ENCODE results near the gene LITAF.
"Not testable (repeated sequence)": the region's sequence is repeated elsewhere in the genome, so short reads cannot be mapped to it uniquely, and the experiment has no call there.

The LITAF gene

GRCh38 chr16:11560701-11561453, 25.8 kb downstream of the LITAF start:
- Histone ChIP-seq H3K79me2 (ENCODE audit: insufficient read depth, low read length) (no peaks in the 10 kb centered on the region), H3K4me1 (ENCODE audit: insufficient read depth, low read length) (no peaks in the 10 kb centered on the region), H3K9ac (ENCODE audit: low read depth, low read length) (no peak overlapping the region), H3K27me3 (ENCODE audit: insufficient read depth, low read length, poor library complexity) (no peaks in the 10 kb centered on the region), H3K9me3 (ENCODE audit: insufficient read depth, low read length, severe bottlenecking) (peaks cover 5% of the 10 kb centered on the region), H3K36me3 (ENCODE audit: insufficient read depth, low read length) (peaks cover 5% of the 10 kb centered on the region; the same call in 1 of the 2 replicates), H3K4me3 (ENCODE audit: low read depth in 1 of 2, low read length in 2 of 2) (no peak overlapping the region), H4K20me1 (ENCODE audit: insufficient read depth, low read length) (no peaks in the 10 kb centered on the region), H3K27ac (ENCODE audit: low read length) (no peak overlapping the region), H3K4me2 (ENCODE audit: insufficient read depth, low read length) (no peak overlapping the region), H2AFZ (ENCODE audit: low read depth, low read length) (no peak overlapping the region)
- TF ChIP-seq, protein P1, sequence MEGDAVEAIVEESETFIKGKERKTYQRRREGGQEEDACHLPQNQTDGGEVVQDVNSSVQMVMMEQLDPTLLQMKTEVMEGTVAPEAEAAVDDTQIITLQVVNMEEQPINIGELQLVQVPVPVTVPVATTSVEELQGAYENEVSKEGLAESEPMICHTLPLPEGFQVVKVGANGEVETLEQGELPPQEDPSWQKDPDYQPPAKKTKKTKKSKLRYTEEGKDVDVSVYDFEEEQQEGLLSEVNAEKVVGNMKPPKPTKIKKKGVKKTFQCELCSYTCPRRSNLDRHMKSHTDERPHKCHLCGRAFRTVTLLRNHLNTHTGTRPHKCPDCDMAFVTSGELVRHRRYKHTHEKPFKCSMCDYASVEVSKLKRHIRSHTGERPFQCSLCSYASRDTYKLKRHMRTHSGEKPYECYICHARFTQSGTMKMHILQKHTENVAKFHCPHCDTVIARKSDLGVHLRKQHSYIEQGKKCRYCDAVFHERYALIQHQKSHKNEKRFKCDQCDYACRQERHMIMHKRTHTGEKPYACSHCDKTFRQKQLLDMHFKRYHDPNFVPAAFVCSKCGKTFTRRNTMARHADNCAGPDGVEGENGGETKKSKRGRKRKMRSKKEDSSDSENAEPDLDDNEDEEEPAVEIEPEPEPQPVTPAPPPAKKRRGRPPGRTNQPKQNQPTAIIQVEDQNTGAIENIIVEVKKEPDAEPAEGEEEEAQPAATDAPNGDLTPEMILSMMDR (IDR thresholded peaks at IDR 0.05; ENCODE audit: borderline replicate concordance, extremely low read depth, low read length, poor library complexity, severe bottlenecking) = no peak
- no peak for TF ChIP-seq EZH2 (IDR thresholded peaks at IDR 0.05; ENCODE audit: borderline replicate concordance, low read depth, low read length, severe bottlenecking)
- no peak for DNase-seq
- ATAC-seq (ENCODE audit: insufficient read depth, low read depth) = no peak

GRCh38 chr16:11558308-11558823, 28.4 kb downstream of the LITAF start:
- H4K20me1 ChIP-seq (ENCODE audit: insufficient read depth, low read length); H3K79me2 ChIP-seq (ENCODE audit: insufficient read depth, low read length); H3K4me2 ChIP-seq (ENCODE audit: insufficient read depth, low read length); ATAC-seq (ENCODE audit: insufficient read depth, low read depth); DNase-seq; H3K9ac ChIP-seq (ENCODE audit: low read depth, low read length); H3K27me3 ChIP-seq (ENCODE audit: insufficient read depth, low read length, poor library complexity); H3K9me3 ChIP-seq (ENCODE audit: insufficient read depth, low read length, severe bottlenecking); H3K27ac ChIP-seq (ENCODE audit: low read length); H2AFZ ChIP-seq (ENCODE audit: low read depth, low read length); H3K4me1 ChIP-seq (ENCODE audit: insufficient read depth, low read length); H3K36me3 ChIP-seq (ENCODE audit: insufficient read depth, low read length); H3K4me3 ChIP-seq (ENCODE audit: low read depth in 1 of 2, low read length in 2 of 2): not testable (repeated sequence)

DNA sequence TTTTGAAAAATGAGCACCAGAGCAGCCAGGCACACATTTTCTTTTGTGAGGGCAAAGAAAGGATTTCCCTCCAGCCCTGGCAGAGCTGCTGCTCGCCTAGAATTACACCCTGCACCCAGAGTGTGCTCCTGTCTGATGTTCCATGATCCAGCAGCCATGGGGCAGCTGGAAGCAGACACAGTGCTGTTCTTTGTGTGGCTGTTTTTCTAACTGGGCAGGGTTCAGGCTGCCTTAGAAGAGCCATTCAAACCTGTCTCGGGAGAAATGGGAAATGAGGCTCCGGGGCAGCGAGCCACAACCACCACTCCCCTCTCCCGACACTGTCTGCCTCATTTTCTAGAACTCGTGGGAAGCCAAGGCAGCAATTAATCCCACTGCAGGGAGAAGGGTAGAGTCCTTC, 28.9 kb downstream of the LITAF start:
- Histone ChIP-seq H3K9me3 (ENCODE audit: insufficient read depth, low read length, severe bottlenecking) (peaks cover 5% of the 10 kb centered on the region), H3K4me1 (ENCODE audit: insufficient read depth, low read length) (no peaks in the 10 kb centered on the region), H3K79me2 (ENCODE audit: insufficient read depth, low read length) (no peaks in the 10 kb centered on the region), H4K20me1 (ENCODE audit: insufficient read depth, low read length) (no peaks in the 10 kb centered on the region), H3K4me3 (ENCODE audit: low read depth in 1 of 2, low read length in 2 of 2) (no peak overlapping the region), H3K4me2 (ENCODE audit: insufficient read depth, low read length) (no peak overlapping the region), H3K27me3 (ENCODE audit: insufficient read depth, low read length, poor library complexity) (no peaks in the 10 kb centered on the region), H3K27ac (ENCODE audit: low read length) (no peak overlapping the region), H2AFZ (ENCODE audit: low read depth, low read length) (no peak overlapping the region), H3K9ac (ENCODE audit: low read depth, low read length) (no peak overlapping the region), H3K36me3 (ENCODE audit: insufficient read depth, low read length) (peaks cover 6% of the 10 kb centered on the region; the same call in 1 of the 2 replicates)
- DNase-seq (no peak), ATAC-seq (ENCODE audit: insufficient read depth, low read depth) (no peak)
- TF ChIP-seq, protein P1 (IDR thresholded peaks at IDR 0.05; ENCODE audit: borderline replicate concordance, extremely low read depth, low read length, poor library complexity, severe bottlenecking) = no peak

DNA sequence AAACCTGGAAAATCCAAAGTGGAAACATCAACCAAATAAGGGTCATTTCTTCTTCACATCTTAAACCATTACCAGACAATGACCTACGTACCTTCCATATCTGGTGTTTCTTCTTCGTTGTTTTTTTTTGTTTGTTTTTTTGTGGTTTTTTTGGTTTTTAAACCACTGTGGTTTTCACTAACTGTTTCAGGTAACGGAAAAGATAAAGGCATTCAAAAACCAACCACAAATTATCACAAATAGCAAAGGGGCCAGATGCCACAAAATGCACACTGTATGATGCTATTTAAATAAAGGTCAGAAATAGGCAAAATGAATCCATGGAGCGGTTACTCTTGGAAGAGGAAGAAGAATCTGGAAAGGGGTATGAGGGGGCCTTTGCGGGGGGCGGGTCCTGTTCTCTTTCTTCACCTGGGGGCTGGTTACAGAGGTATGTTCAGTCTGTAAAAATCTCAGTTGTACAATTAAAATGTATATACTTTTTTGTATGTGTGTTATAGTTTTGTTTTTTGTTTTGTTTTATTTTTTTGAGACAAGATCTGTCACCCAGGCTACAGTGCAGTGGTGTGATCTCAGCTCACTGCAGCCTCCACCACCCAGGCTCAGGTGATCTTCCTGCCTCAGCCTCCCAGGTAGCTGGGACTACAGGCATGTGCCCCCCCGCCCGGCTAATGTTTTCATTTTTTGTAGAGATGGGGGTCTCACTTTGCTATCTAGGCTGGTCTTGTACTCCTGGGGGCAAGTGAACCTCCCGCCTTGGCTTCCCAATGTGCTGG, 29.6 kb downstream of the LITAF start:
- peaks cover 6% of the 10 kb centered on the region; the same call in 1 of the 2 replicates for H3K36me3 ChIP-seq (ENCODE audit: insufficient read depth, low read length)
- TF ChIP-seq, protein P1 (IDR thresholded peaks at IDR 0.05; ENCODE audit: borderline replicate concordance, extremely low read depth, low read length, poor library complexity, severe bottlenecking) = no peak
- TF ChIP-seq EZH2 (IDR thresholded peaks at IDR 0.05; ENCODE audit: borderline replicate concordance, low read depth, low read length, severe bottlenecking) = no peak
- DNase-seq (no peak), ATAC-seq (ENCODE audit: insufficient read depth, low read depth) (no peak)
- no peaks in the 10 kb centered on the region for H3K4me1 ChIP-seq (ENCODE audit: insufficient read depth, low read length)
- no peak overlapping the region for H3K27ac ChIP-seq (ENCODE audit: low read length)
- H4K20me1 ChIP-seq (ENCODE audit: insufficient read depth, low read length) = no peaks in the 10 kb centered on the region
- peaks cover 5% of the 10 kb centered on the region for H3K9me3 ChIP-seq (ENCODE audit: insufficient read depth, low read length, severe bottlenecking)
- no peak overlapping the region for H2AFZ ChIP-seq (ENCODE audit: low read depth, low read length)
- H3K4me2 ChIP-seq (ENCODE audit: insufficient read depth, low read length) = no peak overlapping the region
- H3K4me3 ChIP-seq (ENCODE audit: low read depth in 1 of 2, low read length in 2 of 2) = no peak overlapping the region
- no peak overlapping the region for H3K9ac ChIP-seq (ENCODE audit: low read depth, low read length)
- no peaks in the 10 kb centered on the region for H3K27me3 ChIP-seq (ENCODE audit: insufficient read depth, low read length, poor library complexity)
- H3K79me2 ChIP-seq (ENCODE audit: insufficient read depth, low read length) = no peaks in the 10 kb centered on the region

Measured in DND-41 (cell line).